MCF 10A (cell line): Measurements from ENCODE around the gene BPHL. TPM values are rescaled to one million over a fixed set of nuclear protein-coding genes. Genes with fewer than 3 reads are reported as not detected.
"Not testable (repeated sequence)": the region's sequence is repeated elsewhere in the genome, so short reads cannot be mapped to it uniquely, and the experiment has no call there.

Experiments used
- BruUV-seq: library from RNA; stranded (reverse); fragments of 400-500 nt; replicated peaks from 2 replicates; lab custom pipeline; 2021; lab: Mats Ljungman, UMichigan
- CTCF ChIA-PET: fragments of 300-600 bp; sonication (Branson Sonifier 250); formaldehyde crosslinking; extraction: SDS; loops from one replicate; lab custom pipeline; 2021; ENCODE audit warnings: antibody characterized with exemption, inconsistent platforms; lab: Yijun Ruan, JAX
- POLR2A ChIA-PET: fragments of 300-600, 350-650 bp; sonication (Branson Sonifier 250); formaldehyde crosslinking; extraction: SDS; loops from one replicate; lab custom pipeline; 2020; ENCODE audit warnings: antibody characterized with exemption, inconsistent platforms; lab: Yijun Ruan, JAX
- DNase-seq: peaks from one replicate; pipeline ENCODE4 v3.0.0-alpha.2; 2018; ENCODE audit not compliant: unreplicated experiment
- H3K27ac Mint-ChIP-seq: one replicate; pipeline ENCODE4 v1.8.0; 2022; ENCODE audit warnings: mild to moderate bottlenecking, low read depth, mixed read lengths; ENCODE audit not compliant: unreplicated experiment
- H3K27me3 Mint-ChIP-seq: one replicate; pipeline ENCODE4 v1.8.0; 2022; ENCODE audit warnings: mixed read lengths; ENCODE audit not compliant: insufficient read depth, unreplicated experiment
- H3K36me3 Mint-ChIP-seq: one replicate; pipeline ENCODE4 v1.8.0; 2022; ENCODE audit warnings: mild to moderate bottlenecking, moderate library complexity, mixed read lengths; ENCODE audit not compliant: insufficient read depth, unreplicated experiment
- H3K4me1 Mint-ChIP-seq: one replicate; pipeline ENCODE4 v1.8.0; 2022; ENCODE audit warnings: mixed read lengths; ENCODE audit not compliant: insufficient read depth, unreplicated experiment
- H3K4me3 Mint-ChIP-seq: one replicate; pipeline ENCODE4 v1.8.0; 2022; ENCODE audit warnings: mild to moderate bottlenecking, moderate library complexity, mixed read lengths; ENCODE audit not compliant: unreplicated experiment
- H3K9me3 Mint-ChIP-seq: one replicate; pipeline ENCODE4 v1.8.0; 2022; ENCODE audit warnings: mixed read lengths; ENCODE audit not compliant: unreplicated experiment
- intact Hi-C: fragments of 100-400 bp; cut with micrococcal nuclease; formaldehyde crosslinking; loops from 2 replicates; pipeline ENCODE4 v1.14.1; 2022
- total RNA-seq: library from RNA; stranded (reverse); gene quantifications from 2 replicates; pipeline ENCODE4 v1.2.3, GENCODE V29; 2022
- TF ChIP-seq, protein P1 (sequence below): fragments of 200-600 bp; IDR thresholded peaks from one replicate; pipeline ENCODE4 v1.8.0; 2022; ENCODE audit warnings: antibody characterized with exemption, mild to moderate bottlenecking; ENCODE audit not compliant: unreplicated experiment

The BPHL gene
- total RNA-seq, 1 experiment from 2014 or later = 13.2 TPM

- Mint-ChIP-seq H3K27me3 (no peaks in the 10 kb centered on the region), H3K4me1 (peaks cover 5% of the 10 kb centered on the region), H3K9me3 (no peaks in the 10 kb centered on the region), H3K4me3 (peak overlapping the region; percentile 75), H3K27ac (peak overlapping the region; percentile 59), H3K36me3 (no peaks in the 10 kb centered on the region)
- ChIA-PET POLR2A (no interaction called here), CTCF (interaction anchor here (0.7 to 1.7 kb wide), 3 partner anchors 9 to 1160 kb away, joined by 3 to 4 read pairs (median 4); no protein-coding TSS in a partner anchor)
- TF ChIP-seq, protein P1, sequence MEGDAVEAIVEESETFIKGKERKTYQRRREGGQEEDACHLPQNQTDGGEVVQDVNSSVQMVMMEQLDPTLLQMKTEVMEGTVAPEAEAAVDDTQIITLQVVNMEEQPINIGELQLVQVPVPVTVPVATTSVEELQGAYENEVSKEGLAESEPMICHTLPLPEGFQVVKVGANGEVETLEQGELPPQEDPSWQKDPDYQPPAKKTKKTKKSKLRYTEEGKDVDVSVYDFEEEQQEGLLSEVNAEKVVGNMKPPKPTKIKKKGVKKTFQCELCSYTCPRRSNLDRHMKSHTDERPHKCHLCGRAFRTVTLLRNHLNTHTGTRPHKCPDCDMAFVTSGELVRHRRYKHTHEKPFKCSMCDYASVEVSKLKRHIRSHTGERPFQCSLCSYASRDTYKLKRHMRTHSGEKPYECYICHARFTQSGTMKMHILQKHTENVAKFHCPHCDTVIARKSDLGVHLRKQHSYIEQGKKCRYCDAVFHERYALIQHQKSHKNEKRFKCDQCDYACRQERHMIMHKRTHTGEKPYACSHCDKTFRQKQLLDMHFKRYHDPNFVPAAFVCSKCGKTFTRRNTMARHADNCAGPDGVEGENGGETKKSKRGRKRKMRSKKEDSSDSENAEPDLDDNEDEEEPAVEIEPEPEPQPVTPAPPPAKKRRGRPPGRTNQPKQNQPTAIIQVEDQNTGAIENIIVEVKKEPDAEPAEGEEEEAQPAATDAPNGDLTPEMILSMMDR = no peak
- intact Hi-C loops = no loop called here
- DNase-seq = no peak
- BruUV-seq = no TSS peak
Measured at GRCh38 chr6:3162565-3163247, 44.2 kb downstream of the BPHL start.

DNA sequence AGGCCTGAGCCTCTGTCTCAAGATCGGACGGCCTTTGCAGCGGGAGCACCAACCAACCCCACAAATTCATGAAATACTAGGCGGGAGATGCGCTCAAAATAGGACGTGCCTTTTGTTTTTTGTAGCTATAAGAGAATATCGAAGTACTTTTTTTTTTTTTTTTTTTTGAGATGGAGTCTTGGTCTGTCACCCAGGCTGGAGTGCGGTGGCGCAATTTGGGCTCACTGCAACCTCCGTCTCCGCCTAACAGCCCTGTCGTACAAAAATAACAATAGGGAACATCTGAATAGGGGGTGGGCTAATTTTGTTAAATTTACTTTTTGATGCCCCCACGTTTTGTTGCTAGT is 44.7 kb downstream of the BPHL start:
- H3K4me3 Mint-ChIP-seq = peak overlapping the region; percentile 75
- no peaks in the 10 kb centered on the region for H3K9me3 Mint-ChIP-seq
- no peaks in the 10 kb centered on the region for H3K36me3 Mint-ChIP-seq
- peaks cover 5% of the 10 kb centered on the region for H3K4me1 Mint-ChIP-seq
- ChIA-PET CTCF (interaction anchor here (0.6 to 0.8 kb wide), 3 partner anchors 8 to 1160 kb away, joined by 3 to 4 read pairs (median 3); no protein-coding TSS in a partner anchor), POLR2A (no interaction called here)
- TF ChIP-seq, protein P1 = no peak
- intact Hi-C loops = no loop called here
- peak; percentile 16 for DNase-seq
- no TSS peak for BruUV-seq
- H3K27ac Mint-ChIP-seq = peak overlapping the region; percentile 59
- H3K27me3 Mint-ChIP-seq = no peaks in the 10 kb centered on the region

DNA sequence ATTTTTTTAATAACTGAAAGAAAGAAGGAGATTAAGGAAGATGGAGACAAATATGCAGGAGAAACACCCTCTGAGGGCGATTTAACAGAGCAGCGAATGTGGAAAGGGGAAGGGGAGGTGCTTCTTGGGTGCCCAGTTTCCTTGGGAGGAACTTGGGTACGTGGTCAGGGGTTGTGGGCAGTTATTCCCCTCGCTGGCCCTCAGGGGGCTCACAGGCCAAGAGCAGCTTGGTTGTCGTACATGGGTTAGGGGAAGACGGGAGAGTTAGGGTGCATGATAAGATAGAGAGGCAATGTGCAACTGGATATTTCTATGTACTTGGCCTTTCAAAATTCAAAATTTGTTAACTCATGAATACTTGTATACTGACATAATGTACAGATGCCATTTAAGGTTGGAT is 45.9 kb downstream of the BPHL start:
- H3K27me3 Mint-ChIP-seq = no peaks in the 10 kb centered on the region
- TF ChIP-seq, protein P1 = no peak
- peaks cover 5% of the 10 kb centered on the region for H3K4me1 Mint-ChIP-seq
- intact Hi-C loops = no loop called here
- H3K36me3 Mint-ChIP-seq = no peaks in the 10 kb centered on the region
- H3K9me3 Mint-ChIP-seq = no peaks in the 10 kb centered on the region
- H3K27ac Mint-ChIP-seq = no peak overlapping the region
- H3K4me3 Mint-ChIP-seq = no peak overlapping the region
- POLR2A ChIA-PET = no interaction called here
- BruUV-seq = no TSS peak
- CTCF ChIA-PET = no interaction called here
- no peak for DNase-seq

- Mint-ChIP-seq H3K4me1 (peaks cover 5% of the 10 kb centered on the region), H3K9me3 (no peaks in the 10 kb centered on the region), H3K4me3 (no peak overlapping the region), H3K36me3 (no peaks in the 10 kb centered on the region), H3K27ac (no peak overlapping the region), H3K27me3 (no peaks in the 10 kb centered on the region)
- ChIA-PET POLR2A (interaction anchor here (0.6 kb wide), 1 partner anchor 39 kb away, joined by 4 read pairs; no protein-coding TSS in a partner anchor), CTCF (interaction anchor here (1.2 to 1.4 kb wide), 2 partner anchors 43 to 86 kb away, joined by 3 to 5 read pairs; no protein-coding TSS in a partner anchor)
- TF ChIP-seq, protein P1 = no peak
- intact Hi-C loops = no loop called here
- peak; percentile 17 for DNase-seq
- no TSS peak for BruUV-seq
Measured at GRCh38 chr6:3165631-3166534, 47.4 kb downstream of the BPHL start.

DNA sequence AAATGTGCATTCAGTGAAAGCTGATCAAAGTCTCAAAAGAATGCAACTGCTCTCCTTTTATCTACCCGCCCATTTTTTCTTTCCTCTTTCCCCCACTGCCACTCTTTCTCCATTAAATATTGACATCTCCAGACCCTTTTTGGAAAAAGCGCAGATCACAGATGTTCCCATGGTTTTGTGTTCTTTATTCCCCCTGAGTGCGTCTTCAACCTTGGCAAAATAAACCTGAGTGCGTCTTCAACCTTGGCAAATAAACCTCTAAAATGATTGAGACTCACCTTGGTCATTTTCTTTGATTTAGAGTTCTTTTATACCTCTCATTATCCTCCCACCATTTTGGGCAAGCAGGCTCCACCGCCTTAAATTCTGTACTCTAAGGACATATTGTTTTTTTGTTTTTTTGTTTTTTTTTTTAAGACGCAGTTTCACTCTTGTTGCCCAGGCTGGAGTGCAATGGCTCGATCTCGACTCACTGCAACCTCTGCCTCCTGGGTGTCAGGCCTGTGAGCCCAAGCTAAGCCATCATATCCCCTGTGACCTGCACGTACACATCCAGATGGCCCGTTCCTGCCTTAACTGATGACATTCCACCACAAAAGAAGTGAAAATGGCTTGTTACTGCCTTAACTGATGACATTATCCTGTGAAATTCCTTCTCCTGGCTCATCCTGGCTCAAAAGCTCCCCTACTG is 48.2 kb downstream of the BPHL start:
- H3K9me3 Mint-ChIP-seq, H3K27ac Mint-ChIP-seq, DNase-seq, intact Hi-C loops, BruUV-seq, H3K4me3 Mint-ChIP-seq, H3K27me3 Mint-ChIP-seq, POLR2A ChIA-PET, H3K36me3 Mint-ChIP-seq, H3K4me1 Mint-ChIP-seq: not testable (repeated sequence)
- CTCF ChIA-PET = interaction anchor here (1.2 to 1.8 kb wide), 2 partner anchors 42 to 85 kb away, joined by 3 to 5 read pairs; no protein-coding TSS in a partner anchor
